GM10266 (cell line): ENCODE results near the gene MRPL28.

Experiments used
- DNase-seq: peaks from one replicate; pipeline ENCODE4 v3.0.0; 2012; ENCODE audit errors: extremely low spot score
- CTCF ChIP-seq: IDR thresholded peaks from 2 replicates; pipeline ENCODE4 v1.5.1; 2012; ENCODE audit warnings: mild to moderate bottlenecking, low read depth; ENCODE audit not compliant: control insufficient read depth, insufficient read depth; ENCODE audit errors: missing control alignments

Gene MRPL28

GRCh38 chr16:369866-370436 lies 387 bp downstream of the MRPL28 start:
- no peak for TF ChIP-seq CTCF
- no peak for DNase-seq

GRCh38 chr16:369275-369865 lies 968 bp downstream of the MRPL28 start:
- TF ChIP-seq CTCF, result no peak
- no peak for DNase-seq

GRCh38 chr16:368388-369158 lies 1.8 kb downstream of the MRPL28 start:
- DNase-seq, result no peak

GRCh38 chr16:367333-367903 lies 2.9 kb downstream of the MRPL28 start:
- DNase-seq, result no peak
- TF ChIP-seq CTCF, result no peak

More at GRCh38 chr16:368388-369158, 1.8 kb downstream of the MRPL28 start:
- TF ChIP-seq CTCF, result no peak

GRCh38 chr16:366476-366875 lies 3.9 kb downstream of the MRPL28 start:
- no peak for TF ChIP-seq CTCF

GRCh38 chr16:364595-365491 lies 5.5 kb downstream of the MRPL28 start:
- no peak for TF ChIP-seq CTCF
- DNase-seq, result no peak

More at GRCh38 chr16:366476-366875, 3.9 kb downstream of the MRPL28 start:
- no peak for DNase-seq
